ENCODE measurements around the gene RIMBP2.

- TF ChIP-seq JUND (IDR thresholded peaks at IDR 0.05) (no peak), MAX (IDR thresholded peaks at IDR 0.05; ENCODE audit: low read depth) (no peak), POLR2AphosphoS5 (IDR thresholded peaks at IDR 0.05; ENCODE audit: low read depth, low read length) (no peak), TCF12 (IDR thresholded peaks at IDR 0.05) (no peak)
These were observed 101.6 kb downstream of the RIMBP2 start for GRCh38 chr12:130614530-130614905.

Data from SK-N-SH (cell line).